A549 treated with Mapracorat at 1 μM for 4 hours (cell line): ENCODE data around the gene RBMXL2. TPM values are rescaled to one million over a fixed set of nuclear protein-coding genes. Genes with fewer than 3 reads are reported as not detected.

Experiments used
- total RNA-seq: library from RNA; stranded (reverse); fragments of 200-300 nt; extraction: Qiagen RNA extraction; gene quantifications from 5 replicates; pipeline ENCODE4 v1.2.3, GENCODE V29; 2022

Gene RBMXL2
- total RNA-seq = not detected in 5 replicates

GRCh38 chr11:7088921-7089320 lies at the start of gene RBMXL2:
Gene RBMXL2 (plus strand): TSS chr11:7088998. CDS start chr11:7089121, 123 bp downstream.

Other genes starting within 250 kb of the RBMXL2 start
- gene OR10A5, start 243.3 kb upstream of the RBMXL2 start, total RNA-seq = not detected in 5 replicates
- not detected in 5 replicates for gene OR10A2, start 225.9 kb upstream of the RBMXL2 start, total RNA-seq
- not detected in 5 replicates for gene OR10A4, start 212.4 kb upstream of the RBMXL2 start, total RNA-seq
- gene OR2D2, start 196.5 kb upstream of the RBMXL2 start, total RNA-seq = not detected in 5 replicates
- not detected in 5 replicates for gene OR2D3, start 168.0 kb upstream of the RBMXL2 start, total RNA-seq
- gene ZNF215, start 162.6 kb upstream of the RBMXL2 start, total RNA-seq = 0.82 to 1.2 TPM (median 0.95 TPM) in 5 replicates
- 0.56 to 0.98 TPM (median 0.79 TPM) in 5 replicates for gene ZNF214, start 68.7 kb upstream of the RBMXL2 start, total RNA-seq
- not detected in 5 replicates for gene NLRP14, start 68.5 kb upstream of the RBMXL2 start, total RNA-seq
- gene SYT9, start 162.9 kb downstream of the RBMXL2 start, total RNA-seq = 0.11 to 0.23 TPM (median 0.14 TPM) in 5 replicates